GM19025 (cell line): ENCODE measurements around the gene RPL22.

Experiments
- ATAC-seq: cut with Tn5 transposase; IDR thresholded peaks from one replicate; pipeline ENCODE4 v1.9.1; 2021; ENCODE audit warnings: mild to moderate bottlenecking, low read depth, moderate library complexity; ENCODE audit not compliant: unreplicated experiment

The RPL22 gene

DNA sequence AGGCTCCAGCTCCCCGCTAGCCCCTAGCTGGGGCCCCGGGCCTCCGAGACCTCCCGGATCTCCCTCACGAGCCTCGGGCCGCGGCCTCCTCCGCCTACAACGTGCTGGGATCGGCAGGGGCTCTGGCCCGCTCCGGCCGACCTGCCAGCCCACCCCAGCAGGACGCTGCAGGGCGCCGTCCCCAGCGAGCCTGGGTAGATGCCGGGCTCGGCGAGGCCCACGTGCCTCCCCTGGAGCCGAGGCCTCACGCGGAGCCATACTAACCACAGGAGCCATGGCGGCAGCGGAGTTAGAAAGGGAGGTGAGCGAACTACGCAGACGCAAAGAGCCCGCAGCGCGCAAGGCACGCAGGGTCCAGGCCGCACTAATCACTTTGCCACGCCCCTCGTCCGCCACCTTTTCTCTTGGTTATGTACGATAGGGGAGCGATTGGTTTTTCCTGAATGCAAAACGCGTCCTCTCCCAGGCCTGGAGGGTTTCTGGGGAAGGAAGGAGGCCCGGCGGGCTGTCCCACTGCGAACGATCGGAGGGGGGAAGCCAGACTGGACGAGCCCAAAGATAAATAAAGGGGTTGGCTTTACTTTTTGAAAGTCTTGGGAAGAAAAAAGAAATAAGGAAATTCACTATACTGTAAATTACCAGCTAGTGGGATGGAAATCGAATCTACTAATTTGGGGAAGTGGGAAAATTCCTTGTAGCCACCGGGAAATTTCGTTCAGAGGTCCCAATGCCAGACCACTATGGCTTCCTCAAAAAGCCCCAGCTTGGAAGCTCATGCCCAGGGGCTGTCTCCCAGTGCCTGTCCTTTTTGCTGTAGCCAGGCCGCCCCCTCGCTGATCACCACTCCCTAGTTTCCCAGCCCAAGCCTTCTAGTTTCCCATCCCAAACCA, at the start of gene RPL22:
Gene RPL22 (minus strand): TSS at position 298 of the 890 bp plus-strand sequence. CDS start 22 bp downstream, at position 276.
- ATAC-seq, result peak; percentile 91

DNA sequence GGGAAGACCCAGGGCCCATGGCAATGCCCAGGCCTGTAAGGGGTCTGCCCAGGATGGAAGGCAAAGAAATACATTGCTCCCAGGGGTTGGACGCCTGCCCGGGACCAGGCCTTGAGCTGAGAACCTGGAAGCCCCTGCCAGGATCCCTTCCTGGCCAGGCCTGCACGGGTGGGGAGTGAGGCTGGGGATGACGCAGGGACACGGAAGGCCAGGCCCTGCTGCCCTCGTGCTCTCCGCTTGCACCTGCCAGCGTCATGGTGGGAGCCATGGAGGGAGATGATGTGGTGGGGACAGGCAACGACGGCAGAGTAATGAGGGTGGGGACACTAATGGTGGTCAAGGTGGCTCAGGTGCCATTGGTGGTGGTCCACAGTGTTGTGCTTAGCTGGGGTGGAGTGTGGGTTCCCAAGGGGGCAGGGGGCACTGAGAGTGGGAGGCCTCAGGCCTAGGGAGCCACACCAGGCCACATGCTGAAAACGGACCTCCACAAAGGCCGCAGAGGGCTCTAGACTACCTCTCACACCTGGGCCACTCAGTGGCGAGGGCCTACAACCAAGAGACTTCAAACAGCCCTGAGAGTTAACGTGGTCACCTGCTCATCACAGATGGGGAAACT, 48.9 kb upstream of the RPL22 start:
- ATAC-seq, result no peak

DNA sequence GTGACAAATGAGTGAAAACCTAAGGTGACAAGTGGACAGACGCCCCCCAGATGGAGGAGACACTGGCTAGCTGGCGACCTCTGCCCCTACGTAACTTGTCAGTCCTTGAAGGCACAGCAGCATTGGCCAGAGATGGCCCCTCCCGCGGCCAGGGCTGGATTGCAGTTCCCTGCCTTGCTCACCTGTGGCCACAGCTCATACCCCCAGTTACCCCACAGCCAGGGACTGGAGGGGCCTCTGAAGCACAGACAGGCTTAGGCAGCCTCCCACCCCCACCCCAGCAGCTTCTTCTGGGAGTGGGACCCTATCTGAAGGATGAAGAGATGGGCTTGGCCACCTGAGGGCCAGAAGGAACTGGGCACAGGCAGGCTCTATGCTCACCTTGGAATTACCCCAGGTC, 48.3 kb upstream of the RPL22 start:
- no peak for ATAC-seq

DNA sequence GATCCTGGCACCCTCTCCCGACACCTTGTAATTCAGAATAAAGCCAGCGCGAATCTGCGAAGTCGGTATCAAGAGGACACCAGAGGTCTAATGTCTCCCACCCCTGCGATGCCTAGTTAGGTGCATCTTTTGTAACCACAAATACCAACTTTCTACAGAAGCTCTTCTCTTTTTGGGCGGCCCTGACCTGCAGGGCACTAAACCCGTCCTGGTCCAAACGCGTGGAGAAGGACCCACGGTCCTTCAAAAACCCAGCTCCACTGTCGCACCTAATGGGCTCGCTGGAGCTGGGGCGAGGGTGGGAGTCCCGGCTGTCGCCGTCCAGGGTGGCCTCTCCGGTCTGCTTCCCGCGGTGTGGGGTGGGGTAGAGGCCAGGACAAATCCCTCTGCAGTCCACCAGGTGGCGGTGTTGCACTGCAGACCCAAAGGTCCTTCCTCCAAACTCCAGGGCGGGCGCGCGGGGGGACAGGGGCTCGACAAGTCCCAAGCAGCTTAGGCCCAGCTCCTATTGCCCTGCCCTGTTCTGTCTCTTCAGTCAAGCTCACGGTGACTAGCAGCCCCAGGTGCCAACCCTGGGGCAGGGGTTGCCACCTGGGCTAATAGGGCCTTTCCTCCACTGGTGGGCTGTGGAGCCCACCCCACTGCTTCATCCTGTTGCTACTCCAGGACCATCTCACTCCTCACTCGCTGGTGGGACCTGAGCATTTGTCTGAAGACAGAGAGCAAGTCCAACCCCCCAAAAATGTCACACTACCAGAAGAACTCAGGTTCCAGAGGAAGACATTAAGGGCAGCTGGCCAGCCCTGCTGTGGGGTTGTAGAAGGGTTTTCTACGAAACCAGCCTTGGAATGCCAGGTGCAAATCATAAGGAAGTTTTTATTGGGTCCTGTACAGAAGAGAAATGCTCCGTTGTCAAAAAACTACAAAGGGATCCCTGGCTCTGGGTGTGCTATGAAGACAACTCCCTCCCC, 47.4 kb upstream of the RPL22 start:
- no peak for ATAC-seq

DNA sequence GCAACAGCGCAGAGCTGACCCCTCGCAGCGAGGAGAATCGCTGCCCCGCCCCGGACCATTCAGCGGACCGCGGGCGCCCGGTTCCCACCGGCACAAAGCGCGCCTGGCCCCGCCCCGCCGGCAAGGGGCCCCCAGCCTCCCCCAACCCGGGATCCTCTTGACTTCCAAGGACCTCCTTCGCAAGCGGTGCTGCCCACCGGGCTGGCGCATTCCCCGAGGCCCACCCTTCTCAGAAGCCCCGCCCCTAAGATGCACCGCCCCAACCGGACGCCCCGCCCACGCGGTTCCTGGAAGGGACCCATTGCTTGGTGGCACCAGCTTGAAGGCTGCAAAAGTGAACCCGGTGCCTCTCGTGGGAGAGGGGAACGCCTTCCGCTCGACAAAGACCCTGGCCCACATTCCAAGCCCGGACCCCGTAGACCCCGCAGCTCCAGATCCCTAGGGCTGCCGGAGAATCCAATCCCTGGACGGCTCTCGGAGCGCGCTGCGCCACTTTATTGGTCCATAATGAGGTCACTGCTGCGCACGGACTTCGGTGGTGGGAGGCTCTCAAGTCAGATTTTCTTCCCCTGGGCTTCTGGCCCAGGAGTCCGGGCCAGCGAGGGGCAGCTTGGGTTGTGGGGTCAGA, 46.6 kb upstream of the RPL22 start:
- ATAC-seq, result no peak

DNA sequence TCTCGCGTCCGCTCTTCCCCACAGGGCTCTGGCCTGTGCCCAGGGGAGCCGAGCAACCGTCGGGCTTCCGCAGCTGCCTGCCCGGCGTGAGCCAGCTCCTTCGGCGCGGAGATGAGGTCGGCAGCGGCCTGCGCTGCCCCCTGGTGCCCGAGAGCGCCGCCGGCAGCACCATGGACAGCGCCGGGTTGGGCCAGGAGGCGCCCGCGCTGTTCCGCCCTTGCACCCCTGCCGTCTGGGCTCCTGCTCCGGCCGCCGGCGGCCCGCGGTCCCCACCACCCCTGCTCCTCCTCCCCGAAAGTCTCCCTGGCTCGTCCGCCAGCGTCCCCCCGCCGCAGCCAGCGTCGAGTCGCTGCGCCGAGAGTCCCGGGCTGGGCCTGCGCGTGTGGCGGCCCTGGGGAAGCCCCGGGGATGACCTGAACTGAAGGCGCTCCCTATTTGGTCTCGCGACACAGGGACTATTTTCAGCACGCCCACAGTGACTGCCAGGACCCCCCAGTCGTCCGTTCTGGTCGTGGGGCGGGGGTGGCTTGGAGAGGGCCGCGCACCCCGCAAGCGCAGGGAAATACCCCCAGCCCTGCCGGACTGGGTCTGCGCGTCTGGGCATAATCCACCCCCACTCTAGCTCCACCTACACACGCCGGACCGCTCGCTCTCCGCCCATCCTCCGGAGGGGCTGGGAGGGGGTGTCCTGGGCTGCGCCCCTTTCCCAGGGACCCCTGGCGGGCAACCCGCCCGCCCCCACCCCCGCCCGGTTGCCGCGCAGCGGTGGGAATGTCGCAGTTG, 45.9 kb upstream of the RPL22 start:
- no peak for ATAC-seq

DNA sequence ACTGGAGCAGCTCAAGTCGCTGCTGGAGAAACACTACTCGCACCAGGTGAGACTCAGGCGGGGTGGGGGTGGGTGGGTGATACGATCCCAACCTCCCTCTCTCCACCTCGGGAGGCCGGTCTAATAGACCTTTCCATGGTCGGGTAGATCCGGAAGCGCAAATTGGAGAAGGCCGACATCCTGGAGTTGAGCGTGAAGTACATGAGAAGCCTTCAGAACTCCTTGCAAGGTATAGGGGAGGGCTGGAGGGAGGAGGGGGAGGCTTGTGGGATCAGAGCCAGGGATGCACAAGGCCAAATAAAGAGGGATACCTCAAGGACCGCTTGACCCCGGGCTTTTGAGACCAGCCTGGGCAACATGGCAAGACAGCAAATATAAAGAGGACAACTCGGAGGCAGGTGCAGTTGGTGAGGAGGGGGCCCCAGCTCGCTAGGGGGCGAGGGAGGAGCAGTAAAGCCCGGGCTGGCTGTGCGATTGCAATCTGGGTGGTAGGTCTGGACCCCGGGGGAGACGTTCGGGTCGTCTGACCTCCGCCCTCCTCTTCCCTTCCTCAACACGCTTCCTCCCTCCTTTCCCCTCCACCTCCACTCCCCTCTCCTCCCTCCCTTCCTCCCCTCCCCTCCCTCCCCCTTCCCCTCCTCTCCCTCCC, 45.1 kb upstream of the RPL22 start:
- no peak for ATAC-seq

DNA sequence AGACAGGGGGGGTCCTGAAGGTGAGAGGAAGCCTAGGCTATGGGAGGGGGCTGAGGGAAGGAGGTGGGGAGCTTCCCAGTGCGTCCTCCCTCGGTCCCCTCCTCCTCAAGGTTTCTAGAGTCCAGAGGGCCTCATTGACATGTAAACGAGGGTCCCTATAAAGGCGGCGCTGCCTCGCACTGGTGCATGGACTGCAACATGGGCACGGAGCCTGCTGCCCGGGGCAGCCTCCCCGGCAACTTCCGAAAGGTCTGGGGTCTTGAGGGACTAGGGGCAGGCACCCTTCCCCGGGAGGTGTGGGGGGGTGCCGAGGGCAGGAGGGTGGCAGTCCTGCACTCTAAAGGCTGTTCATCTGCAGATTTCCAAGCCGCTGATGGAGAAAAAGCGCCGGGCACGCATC, 44.6 kb upstream of the RPL22 start, which contains the start of gene HES3:
Gene HES3 (plus strand): TSS at position 187 of the 400 bp plus-strand sequence. CDS start 187 bp downstream, at position 374.
- no peak for ATAC-seq

DNA sequence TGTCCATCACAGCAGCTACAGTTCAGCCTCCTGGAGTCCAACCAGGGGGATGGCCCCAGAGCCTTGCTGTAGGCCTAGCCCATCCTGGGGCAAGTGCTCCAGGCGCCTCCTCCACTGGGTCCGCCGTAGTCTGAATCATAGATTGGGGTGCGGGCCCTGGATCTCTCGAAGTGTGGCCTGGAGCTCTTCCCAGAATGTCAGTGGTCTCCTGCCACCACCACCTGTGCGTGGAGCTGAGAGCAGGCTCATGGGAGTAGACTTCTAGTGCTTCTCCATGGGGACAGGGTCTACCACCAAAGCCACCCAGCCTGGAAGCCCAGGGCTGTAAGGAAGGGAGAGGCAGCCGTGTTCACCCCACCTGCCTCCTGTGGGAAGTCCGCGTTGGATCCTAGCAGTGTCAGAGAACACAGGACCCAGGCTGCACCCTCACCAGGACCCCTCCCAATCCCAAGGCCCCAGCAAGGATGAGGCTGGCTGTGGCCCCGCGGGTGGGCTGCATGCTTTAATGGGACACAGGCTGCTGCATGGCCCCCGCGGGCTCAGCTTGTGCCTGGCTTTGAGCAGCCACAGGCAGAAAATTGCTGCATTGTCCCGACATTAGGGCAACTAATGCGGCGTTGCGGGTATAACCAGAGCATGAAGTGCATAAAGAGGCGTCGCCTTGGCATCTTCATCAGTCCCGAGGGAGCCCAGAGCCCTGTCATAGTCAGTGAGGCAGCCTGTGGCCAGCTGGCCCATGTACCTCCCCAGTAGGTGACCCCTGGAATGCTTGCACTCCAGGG, 43.8 kb upstream of the RPL22 start:
- ATAC-seq, result no peak

DNA sequence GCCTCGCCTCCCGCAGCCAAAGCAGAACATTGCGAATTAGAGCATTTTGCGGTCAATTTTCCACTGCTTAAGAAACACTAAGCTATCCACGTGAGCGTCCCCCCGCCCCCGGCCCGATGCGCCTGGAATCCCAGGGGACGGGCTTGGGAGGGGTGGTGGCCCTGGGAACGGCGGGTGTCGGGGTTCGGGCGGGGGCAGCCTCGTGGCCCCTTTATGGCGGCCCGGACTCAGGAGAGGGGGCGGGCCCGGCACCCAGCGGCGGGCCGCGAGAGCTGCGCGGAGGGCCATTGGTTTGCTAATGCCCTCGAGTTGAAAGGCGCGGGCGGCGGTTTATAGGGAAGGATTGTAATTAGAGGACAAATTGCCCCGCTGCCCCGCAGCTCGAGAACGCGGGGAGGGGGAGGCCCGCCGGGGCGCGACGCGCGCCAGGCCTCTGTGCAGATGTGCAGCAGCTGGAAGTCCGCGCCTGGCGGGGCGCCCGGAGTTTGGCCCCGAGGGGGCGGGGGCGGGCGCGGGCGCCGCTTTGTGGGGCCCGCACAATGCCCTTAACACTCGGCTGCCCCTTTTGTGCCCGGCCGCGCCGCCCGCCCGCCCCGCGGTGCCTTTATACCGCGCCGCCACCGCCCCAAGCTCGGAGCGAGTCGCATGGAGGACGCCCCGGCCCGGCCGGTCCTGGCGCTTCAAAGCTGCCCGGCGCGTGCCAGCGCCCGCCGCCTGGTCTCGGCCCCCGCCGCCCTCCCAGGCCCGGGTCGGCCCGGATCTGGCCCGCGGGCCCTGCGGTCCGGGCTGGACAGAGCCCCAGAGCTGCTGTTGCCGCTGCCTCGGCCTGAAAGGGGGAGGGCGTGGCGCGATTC, 42.7 kb upstream of the RPL22 start:
- no peak for ATAC-seq

DNA sequence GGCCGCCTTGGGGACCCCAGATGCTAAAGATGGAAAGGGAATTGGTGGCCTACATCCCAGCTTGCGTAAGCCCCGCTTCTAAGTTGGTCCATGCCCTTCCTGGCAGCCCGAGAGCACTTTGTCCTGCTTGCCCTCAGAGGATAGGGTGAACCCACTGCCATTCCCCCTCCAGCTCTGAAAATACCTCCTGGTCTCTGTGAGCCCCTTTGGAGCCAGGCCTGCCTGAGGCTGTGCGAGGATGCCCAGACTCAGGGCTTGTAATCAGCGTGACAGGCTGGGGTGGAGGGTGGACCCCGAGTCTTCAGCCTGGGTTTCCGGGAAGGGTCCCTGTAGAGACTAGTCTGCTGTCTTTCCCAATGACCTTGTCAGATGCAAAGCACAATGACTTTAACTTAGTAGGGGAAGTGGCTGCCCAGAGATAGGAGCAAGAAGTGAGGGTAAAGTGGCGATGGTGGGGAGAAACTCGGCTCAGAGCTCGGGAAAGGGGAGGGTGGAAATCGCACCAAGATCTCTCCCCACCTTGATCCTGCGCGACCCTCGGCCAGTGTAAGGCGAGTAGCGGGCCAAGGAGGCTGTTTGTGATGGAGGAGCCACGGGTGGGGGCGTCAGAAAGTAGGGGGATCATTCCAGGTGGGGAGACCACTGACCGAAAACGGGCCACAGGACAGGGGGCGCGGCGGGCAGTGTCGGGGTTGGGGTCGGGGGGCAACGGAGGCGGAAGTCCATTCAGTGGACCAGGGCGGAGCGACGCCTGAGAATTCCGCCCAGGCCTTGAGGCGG, 41.9 kb upstream of the RPL22 start:
- no peak for ATAC-seq

DNA sequence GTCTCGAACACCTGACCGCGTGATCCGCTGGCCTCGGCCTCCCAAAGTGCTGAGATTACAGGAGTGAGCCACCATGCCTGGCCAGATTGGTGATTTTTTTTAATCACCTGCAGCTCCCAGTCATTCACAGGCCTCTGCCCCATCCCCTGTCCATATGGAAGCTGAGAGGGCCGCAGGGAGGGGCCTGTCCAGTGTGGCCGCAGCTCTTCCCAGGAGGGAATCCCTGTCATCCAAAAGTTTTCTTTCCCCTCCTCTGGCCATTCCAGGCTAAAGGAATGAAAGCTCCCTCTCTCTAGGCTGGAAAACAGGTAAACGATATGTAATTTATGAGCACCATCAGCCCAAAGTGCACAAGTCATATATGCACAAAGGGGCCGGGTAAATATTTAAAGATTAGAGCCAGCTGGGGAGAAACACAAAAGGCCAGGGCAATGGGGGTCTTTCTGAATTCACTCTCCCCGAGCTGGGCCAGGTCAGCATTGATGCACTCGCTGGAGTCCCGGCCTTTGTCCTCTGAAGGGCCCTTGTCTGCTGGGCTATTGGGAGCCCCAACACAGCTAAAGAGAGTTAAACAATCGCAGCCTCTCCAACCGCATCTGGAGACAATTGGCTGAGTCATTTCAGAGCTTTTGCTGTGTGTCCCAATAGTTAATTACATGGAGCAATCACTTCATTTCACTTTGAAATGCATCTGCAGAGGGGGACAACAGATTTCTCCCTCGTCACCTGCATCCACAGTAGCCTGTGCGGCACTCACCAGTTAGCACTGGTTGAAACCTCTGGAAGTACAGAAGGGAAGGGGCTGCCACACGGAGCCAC, 40.8 kb upstream of the RPL22 start:
- ATAC-seq, result no peak

DNA sequence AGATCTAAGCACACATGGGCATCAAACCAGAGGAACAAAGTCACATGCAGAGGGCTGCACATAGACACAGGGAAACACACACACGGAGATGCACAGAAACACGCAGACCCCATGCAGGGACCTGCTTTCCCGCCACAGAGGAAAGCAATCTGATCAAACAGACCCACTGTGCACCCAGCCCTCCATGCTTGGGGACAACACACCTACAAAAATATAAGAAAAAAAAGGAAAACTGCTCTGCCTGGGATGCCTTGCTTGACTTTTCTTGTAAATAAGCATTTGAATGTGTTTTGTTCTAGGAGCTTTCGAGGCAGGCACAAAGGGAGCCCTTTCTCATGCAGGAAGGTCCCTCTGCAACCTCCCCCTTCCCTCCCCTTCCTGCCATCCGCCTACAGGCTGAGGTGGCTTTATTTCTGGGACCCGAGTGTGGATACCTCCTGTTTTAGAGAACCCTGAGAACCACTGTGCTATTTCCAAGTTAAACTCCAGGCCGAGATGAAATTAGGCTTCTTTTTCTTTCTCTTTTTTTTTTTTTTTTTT, 39.9 kb upstream of the RPL22 start:
- no peak for ATAC-seq

DNA sequence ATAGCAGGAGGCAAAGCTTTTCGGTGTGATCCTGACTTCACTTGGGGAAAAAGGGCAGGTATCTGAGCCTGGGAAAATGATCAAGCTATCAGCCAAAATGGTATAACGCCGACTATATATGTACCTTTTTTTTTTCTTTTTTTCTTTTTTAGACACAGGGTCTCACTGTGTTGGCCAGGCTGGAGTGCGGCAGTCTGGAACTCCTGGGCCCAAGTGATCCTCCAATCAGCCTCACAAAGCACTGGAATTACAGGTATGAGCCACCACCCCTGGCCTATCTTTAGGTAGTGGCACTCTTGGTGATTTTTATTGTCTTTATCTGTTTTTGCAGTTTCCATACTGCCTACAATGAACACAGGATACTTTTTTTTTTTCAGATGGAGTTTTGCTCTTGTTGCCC, 37.7 kb upstream of the RPL22 start:
- no peak for ATAC-seq

DNA sequence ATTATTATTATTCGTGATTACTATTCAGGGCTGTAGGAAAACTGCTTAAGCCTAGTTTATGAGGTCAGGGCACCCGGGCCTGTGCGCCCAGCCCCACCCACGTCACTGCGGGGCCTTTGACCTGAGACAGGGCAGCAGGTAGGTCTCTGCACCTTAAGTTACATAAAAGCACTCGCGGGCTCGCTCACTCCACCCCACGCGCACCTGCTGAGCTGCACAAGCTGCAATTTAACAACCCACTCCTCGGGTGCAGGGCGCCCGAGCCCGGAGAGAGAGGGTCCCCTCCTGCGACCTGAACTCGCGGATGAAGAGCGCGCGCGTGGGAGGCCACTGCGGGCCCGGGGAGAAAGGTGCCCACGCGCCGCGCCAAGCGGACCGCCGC, 35.9 kb upstream of the RPL22 start:
- ATAC-seq, result peak; percentile 27
